CD4-positive, alpha-beta memory T cell (primary cell): ENCODE measurements around the gene RAB27A. TPM values are rescaled to one million over a fixed set of nuclear protein-coding genes. Genes with fewer than 3 reads are reported as not detected.

Experiments
- CTCF ChIA-PET: fragments of 350-600 bp; sonication (Branson Sonifier 250); formaldehyde crosslinking; loops from one replicate; lab custom pipeline; 2021; ENCODE audit warnings: inconsistent platforms; ENCODE audit not compliant: partially characterized antibody; lab: Charles Lee
- POLR2A ChIA-PET: fragments of 350-600 bp; sonication (Branson Sonifier 250); formaldehyde crosslinking; loops from one replicate; lab custom pipeline; 2021; ENCODE audit not compliant: partially characterized antibody; lab: Charles Lee
- DNase-seq, 5 donors: peaks; one replicate each; pipeline versions ENCODE4 v3.0.0 to v3.0.0-alpha.2; 2020 to 2022; ENCODE audit warnings: mixed read lengths in 1 of 5
- H3K27ac ChIP-seq: one replicate; pipeline ENCODE4 v1.7.0; 2013; ENCODE audit warnings: low read depth, low read length
- H3K27me3 ChIP-seq: 2 replicates; pipeline ENCODE4 v1.7.0; 2013; ENCODE audit warnings: mild to moderate bottlenecking, low read length, moderate library complexity; ENCODE audit not compliant: insufficient read depth
- H3K36me3 ChIP-seq: 2 replicates; pipeline ENCODE4 v1.7.0; 2013; ENCODE audit warnings: mild to moderate bottlenecking, low read length, moderate library complexity; ENCODE audit not compliant: insufficient read depth
- H3K4me1 ChIP-seq: 2 replicates; pipeline ENCODE4 v1.7.0; 2013; ENCODE audit warnings: mild to moderate bottlenecking, low read length, moderate library complexity; ENCODE audit not compliant: insufficient read depth
- H3K4me3 ChIP-seq, 2 donors: one replicate each; pipeline ENCODE4 v1.7.0; 2013; ENCODE audit warnings: low read length in 2 of 2, mild to moderate bottlenecking in 1 of 2
- H3K9me3 ChIP-seq, 2 donors: one replicate each; pipeline ENCODE4 v1.7.0; 2013; ENCODE audit warnings: low read length in 2 of 2, control low read depth in 1 of 2; ENCODE audit not compliant: control insufficient read depth in 1 of 2
- H3K27ac Mint-ChIP-seq, 7 donors: one replicate each; pipeline ENCODE4 v1.8.0; 2020 to 2021; ENCODE audit warnings: mixed read lengths in 7 of 7, mild to moderate bottlenecking in 6 of 7, inconsistent platforms in 3 of 7, moderate library complexity in 3 of 7
- H3K27me3 Mint-ChIP-seq, 2 donors: one replicate each; pipeline ENCODE4 v1.8.0; 2020 to 2021; ENCODE audit warnings: mixed read lengths in 2 of 2
- H3K36me3 Mint-ChIP-seq, 2 donors: one replicate each; pipeline ENCODE4 v1.8.0; 2020 to 2021; ENCODE audit warnings: mixed read lengths in 2 of 2, inconsistent platforms in 1 of 2, mild to moderate bottlenecking in 1 of 2
- H3K4me1 Mint-ChIP-seq, 4 donors: one replicate each; pipeline ENCODE4 v1.8.0; 2020 to 2021; ENCODE audit warnings: mixed read lengths in 4 of 4, mild to moderate bottlenecking in 1 of 4
- H3K4me3 Mint-ChIP-seq, 8 donors: one replicate each; pipeline ENCODE4 v1.8.0; 2020 to 2021; ENCODE audit warnings: mixed read lengths in 8 of 8, mild to moderate bottlenecking in 7 of 8, moderate library complexity in 6 of 8, inconsistent platforms in 3 of 8
- H3K9me3 Mint-ChIP-seq, 8 donors: one replicate each; pipeline ENCODE4 v1.8.0; 2020 to 2021; ENCODE audit warnings: mixed read lengths in 8 of 8, mild to moderate bottlenecking in 5 of 8, inconsistent platforms in 3 of 8, moderate library complexity in 1 of 8
- intact Hi-C: fragments of 100-400 bp; cut with micrococcal nuclease; formaldehyde crosslinking; loops from one replicate; pipeline ENCODE4 v1.15.1; 2023
- polyA plus RNA-seq, 2 donors: library from polyadenylated mRNA; unstranded; fragments of 300-500 nt; fragmentation: Illumina TruSeq; gene quantifications; one replicate each; pipeline ENCODE4 v1.2.3, GENCODE V29; 2021
- total RNA-seq, 2 experiments: library from RNA; stranded (reverse); gene quantifications; one replicate each; pipeline ENCODE4 v1.2.3, GENCODE V29; 2021

Gene RAB27A
- total and polyA plus RNA-seq, 4 experiments from 2014 or later: 44.6 to 55.7 (median 52.3) TPM

DNA sequence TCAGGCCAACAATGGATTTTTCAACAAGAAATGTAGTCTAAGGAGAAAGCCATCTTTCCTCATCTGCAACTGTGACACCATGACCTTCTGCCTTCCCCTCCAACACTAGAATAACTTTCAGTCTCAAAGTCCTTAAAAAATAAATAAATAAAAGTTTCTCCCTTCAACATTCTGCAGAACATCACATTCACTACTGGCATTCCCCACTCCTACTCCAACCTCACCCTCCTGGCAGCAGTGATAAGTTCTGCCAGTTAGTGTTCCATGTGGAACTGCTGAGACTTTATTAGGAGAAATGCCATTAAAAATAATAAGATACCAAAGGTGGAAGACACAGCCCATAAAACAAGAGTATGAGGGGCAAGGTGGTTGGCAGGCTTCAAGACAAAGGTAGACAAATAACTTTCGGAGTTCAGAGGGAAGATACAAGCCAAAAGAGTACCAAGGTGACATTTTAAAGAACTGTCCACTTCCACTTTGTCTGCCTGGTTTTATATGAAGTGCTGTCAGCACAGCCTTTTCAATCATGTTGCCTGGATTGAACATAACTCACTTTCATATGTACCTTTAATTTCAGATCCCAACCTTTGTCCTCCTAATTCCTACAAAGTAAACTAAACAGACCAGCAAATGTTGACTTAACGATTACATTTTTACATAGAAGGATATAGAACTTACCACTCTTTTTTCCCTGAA is 55.4 kb downstream of the RAB27A start:
- no peaks in the 10 kb centered on the region for H3K36me3 ChIP-seq
- H3K27me3 Mint-ChIP-seq: no peaks in the 10 kb centered on the region
- CTCF ChIA-PET: interaction anchor here (1.0 kb wide), 1 partner anchor 14 kb away, joined by 3 read pairs; no protein-coding TSS in a partner anchor

DNA sequence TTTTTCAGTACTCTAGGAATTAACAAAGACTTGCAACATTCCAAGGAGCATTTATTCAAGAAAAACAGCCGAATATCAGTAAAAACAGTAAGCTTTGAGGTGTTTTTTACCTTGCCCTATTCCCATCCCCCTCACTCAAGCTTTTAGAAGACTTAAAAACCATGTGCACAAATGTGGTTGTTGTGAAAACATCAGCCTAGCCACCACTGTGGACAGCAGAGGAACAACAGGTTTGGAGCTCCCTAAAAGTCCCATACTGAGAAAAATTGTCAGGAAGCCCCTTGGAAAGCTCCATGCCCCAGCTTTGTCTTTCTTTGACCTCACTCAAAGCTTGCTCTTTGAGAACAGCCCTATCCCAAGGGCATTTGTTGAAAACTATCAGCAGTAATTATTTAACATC is 58.2 kb downstream of the RAB27A start:
- POLR2A ChIA-PET: interaction anchor here (0.9 to 1.3 kb wide), 3 partner anchors 9 to 49 kb away, joined by 3 to 5 read pairs (median 3); no protein-coding TSS in a partner anchor

More for the DNA sequence above, 55.4 kb downstream of the RAB27A start:
- no peaks in the 10 kb centered on the region for H3K9me3 ChIP-seq
- H3K27me3 ChIP-seq: no peaks in the 10 kb centered on the region
- Mint-ChIP-seq H3K4me1 (peaks cover 19 to 43% (median 32%) of the 10 kb centered on the region in 4 donors), H3K36me3 (peaks cover 34 to 37% of the 10 kb centered on the region in 2 donors), H3K4me3 (no peak overlapping the region), H3K27ac (peak overlapping the region in 1 of 7 donors; percentile 6), H3K9me3 (no peaks in the 10 kb centered on the region)
- POLR2A ChIA-PET: interaction anchor here (1.0 kb wide), 1 partner anchor 33 kb away, joined by 4 read pairs; no protein-coding TSS in a partner anchor
- intact Hi-C loops: no loop called here
- H3K4me1 ChIP-seq: peaks cover 21% of the 10 kb centered on the region
- no peak overlapping the region for H3K27ac ChIP-seq
- no peak for DNase-seq
- no peak overlapping the region for H3K4me3 ChIP-seq

DNA sequence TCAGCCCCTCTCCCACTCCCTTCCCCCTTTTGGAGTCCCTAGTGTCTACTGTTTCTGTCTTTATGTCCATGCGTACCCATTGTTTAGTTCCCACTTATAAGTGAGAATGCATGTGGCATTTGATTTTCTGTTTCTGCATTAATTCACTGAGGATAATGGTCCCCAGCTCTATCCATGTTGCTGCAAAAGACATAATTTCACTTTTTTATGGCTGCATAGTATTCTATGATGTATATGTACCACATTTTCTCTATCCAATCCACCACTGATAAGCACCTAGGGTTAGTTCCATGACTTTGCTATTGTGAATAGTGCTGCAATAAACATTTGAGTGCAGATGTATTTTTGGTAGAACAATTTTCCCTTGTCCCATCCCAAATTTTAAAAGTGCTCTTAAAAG is 58.7 kb downstream of the RAB27A start:
- no peaks in the 10 kb centered on the region for H3K27me3 ChIP-seq

More for the DNA sequence above, 58.2 kb downstream of the RAB27A start:
- Histone ChIP-seq H3K27me3 (no peaks in the 10 kb centered on the region), H3K4me3 (no peak overlapping the region), H3K9me3 (no peaks in the 10 kb centered on the region), H3K4me1 (peaks cover 12% of the 10 kb centered on the region), H3K36me3 (peaks cover 4% of the 10 kb centered on the region), H3K27ac (no peak overlapping the region)
- peaks cover 39 to 51% of the 10 kb centered on the region in 2 donors for H3K36me3 Mint-ChIP-seq
- peak overlapping the region in 1 of 7 donors; percentile 24 for H3K27ac Mint-ChIP-seq
- H3K4me3 Mint-ChIP-seq: no peak overlapping the region
- H3K27me3 Mint-ChIP-seq: no peaks in the 10 kb centered on the region
- intact Hi-C loops: no loop called here
- H3K4me1 Mint-ChIP-seq: peaks cover 11 to 27% (median 22%) of the 10 kb centered on the region in 4 donors
- no peaks in the 10 kb centered on the region for H3K9me3 Mint-ChIP-seq
- CTCF ChIA-PET: interaction anchor here (0.8 to 2.0 kb wide), 4 partner anchors 14 to 208 kb away, joined by 3 to 6 read pairs (median 3); partner anchors contain the start of genes PIGB and PIGBOS1
- DNase-seq: no peak

DNA sequence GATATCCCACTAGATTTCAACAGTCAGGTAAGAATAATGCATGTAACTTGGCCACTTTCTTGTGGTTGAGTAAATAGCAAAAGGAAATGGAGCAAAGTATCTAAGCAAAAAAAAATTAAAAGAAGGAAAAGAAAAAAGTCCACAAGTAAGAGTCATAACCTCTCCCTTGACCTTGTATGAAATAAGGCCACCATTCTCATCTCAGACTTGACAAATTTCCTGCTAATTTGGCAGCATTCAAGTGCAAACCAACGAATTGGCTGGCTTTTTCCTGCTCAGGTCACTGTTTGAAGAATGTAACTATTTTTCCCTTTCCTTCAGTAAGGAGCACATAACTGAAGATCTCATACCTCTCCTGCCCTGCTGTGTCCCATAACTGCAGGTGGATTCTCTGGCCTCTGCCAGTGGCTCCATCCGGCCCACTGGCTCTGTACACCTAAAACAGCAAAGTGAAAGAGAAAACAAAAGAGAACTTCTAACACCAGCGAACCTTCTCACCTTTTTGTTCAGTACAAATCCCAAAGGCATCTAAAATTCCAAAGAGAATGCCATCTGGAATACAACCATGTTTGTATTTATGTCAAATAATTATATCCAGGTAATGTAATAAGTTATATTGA is 59.5 kb downstream of the RAB27A start:
- peaks cover 16 to 37% (median 27%) of the 10 kb centered on the region in 4 donors for H3K4me1 Mint-ChIP-seq
- peak overlapping the region; percentile 66 to 90 (median 88) for H3K27ac Mint-ChIP-seq
- H3K4me3 ChIP-seq: no peak overlapping the region
- H3K4me3 Mint-ChIP-seq: peak overlapping the region; percentile 56 to 88 (median 75)
- H3K27me3 ChIP-seq: no peaks in the 10 kb centered on the region
- H3K36me3 ChIP-seq: peaks cover 4% of the 10 kb centered on the region
- peaks cover 39 to 49% of the 10 kb centered on the region in 2 donors for H3K36me3 Mint-ChIP-seq
- no peaks in the 10 kb centered on the region for H3K9me3 Mint-ChIP-seq
- intact Hi-C loops: no loop called here
- CTCF ChIA-PET: interaction anchor here (1.6 kb wide), 1 partner anchor 12 kb away, joined by 9 read pairs; no protein-coding TSS in a partner anchor
- H3K9me3 ChIP-seq: no peaks in the 10 kb centered on the region
- H3K27ac ChIP-seq: peak overlapping the region; percentile 16
- POLR2A ChIA-PET: interaction anchor here (0.6 to 3.0 kb wide), 2 partner anchors 37 to 41 kb away, joined by 3 to 7 read pairs; no protein-coding TSS in a partner anchor
- no peaks in the 10 kb centered on the region for H3K27me3 Mint-ChIP-seq
- no peak for DNase-seq
- H3K4me1 ChIP-seq: peaks cover 18% of the 10 kb centered on the region

More for the DNA sequence above, 58.7 kb downstream of the RAB27A start:
- Mint-ChIP-seq H3K36me3 (peaks cover 39 to 49% of the 10 kb centered on the region in 2 donors), H3K4me3 (peak overlapping the region in 2 of 8 donors; percentile 19 to 43), H3K27me3 (no peaks in the 10 kb centered on the region), H3K9me3 (no peaks in the 10 kb centered on the region), H3K27ac (peak overlapping the region in 3 of 7 donors; percentile 15 to 79 (median 33)), H3K4me1 (peaks cover 11 to 29% (median 24%) of the 10 kb centered on the region in 4 donors)
- Histone ChIP-seq H3K27ac (no peak overlapping the region), H3K36me3 (peaks cover 4% of the 10 kb centered on the region), H3K4me3 (no peak overlapping the region), H3K9me3 (no peaks in the 10 kb centered on the region), H3K4me1 (peaks cover 12% of the 10 kb centered on the region)
- DNase-seq: no peak
- intact Hi-C loops: no loop called here
- ChIA-PET POLR2A (interaction anchor here (0.9 to 1.0 kb wide), 2 partner anchors 10 to 50 kb away, joined by 3 read pairs; no protein-coding TSS in a partner anchor), CTCF (interaction anchor here (0.8 to 1.4 kb wide), 2 partner anchors 36 to 209 kb away, joined by 3 read pairs; no protein-coding TSS in a partner anchor)

DNA sequence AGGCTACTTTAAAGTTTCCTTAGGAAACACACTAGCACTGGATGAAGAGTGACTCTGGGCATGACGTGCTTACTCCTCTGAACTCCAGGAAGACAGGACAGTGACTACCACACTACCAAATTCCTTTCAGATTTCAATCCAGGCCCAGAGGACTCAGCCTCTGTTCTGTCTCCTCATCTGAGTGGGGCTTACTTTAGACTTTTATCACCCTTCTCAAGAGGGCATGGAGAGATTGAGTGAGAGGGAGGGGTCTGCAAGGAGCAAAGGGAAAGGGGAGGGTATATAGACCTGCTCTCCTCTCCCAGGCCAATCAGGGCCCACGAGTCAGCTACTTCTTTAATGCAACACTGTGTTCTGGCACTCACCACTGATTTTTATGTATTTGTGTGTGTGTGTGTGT is 63.5 kb downstream of the RAB27A start:
- intact Hi-C loops: no loop called here
- Mint-ChIP-seq H3K9me3 (no peaks in the 10 kb centered on the region), H3K36me3 (peaks cover 27 to 36% of the 10 kb centered on the region in 2 donors), H3K27ac (no peak overlapping the region), H3K4me3 (no peak overlapping the region), H3K27me3 (no peaks in the 10 kb centered on the region), H3K4me1 (peaks cover 44 to 71% (median 58%) of the 10 kb centered on the region in 4 donors)
- no peak overlapping the region for H3K27ac ChIP-seq
- no peak for DNase-seq
- ChIA-PET POLR2A (no interaction called here), CTCF (no interaction called here)
- H3K4me1 ChIP-seq: peaks cover 58% of the 10 kb centered on the region
- no peaks in the 10 kb centered on the region for H3K27me3 ChIP-seq
- H3K9me3 ChIP-seq: no peaks in the 10 kb centered on the region
- H3K36me3 ChIP-seq: peaks cover 4% of the 10 kb centered on the region
- H3K4me3 ChIP-seq: no peak overlapping the region

DNA sequence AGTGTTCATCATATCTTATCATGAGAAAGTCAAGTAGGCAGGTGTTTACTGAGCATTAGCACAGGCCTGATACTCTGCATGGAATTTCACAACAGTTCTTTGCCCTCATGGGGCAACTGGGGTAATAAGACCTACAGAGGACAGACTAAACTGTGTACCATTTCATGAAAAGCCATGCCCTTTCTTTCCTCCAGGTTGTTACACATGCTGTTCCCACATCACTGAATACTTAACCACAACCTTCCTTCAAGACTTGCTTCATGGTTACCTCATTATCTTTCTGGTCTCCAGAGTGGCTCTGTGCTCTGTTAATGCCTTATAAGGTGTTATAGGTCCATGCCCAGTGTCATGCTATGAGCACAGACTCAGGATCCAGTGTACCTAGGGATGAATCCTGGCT is 64.7 kb downstream of the RAB27A start:
- peak overlapping the region in 6 of 8 donors; percentile 0 to 61 (median 10) for H3K4me3 Mint-ChIP-seq
- Histone ChIP-seq H3K36me3 (peaks cover 4% of the 10 kb centered on the region), H3K4me1 (peaks cover 54% of the 10 kb centered on the region), H3K27ac (no peak overlapping the region), H3K4me3 (no peak overlapping the region), H3K27me3 (no peaks in the 10 kb centered on the region), H3K9me3 (no peaks in the 10 kb centered on the region)
- peak overlapping the region in 6 of 7 donors; percentile 13 to 74 (median 60) for H3K27ac Mint-ChIP-seq
- no peaks in the 10 kb centered on the region for H3K27me3 Mint-ChIP-seq
- ChIA-PET CTCF (interaction anchor here (1.0 to 1.2 kb wide), 2 partner anchors 66 to 184 kb away, joined by 3 read pairs; partner anchors contain the start of gene PIERCE2), POLR2A (interaction anchor here (0.9 to 1.3 kb wide), 2 partner anchors 42 to 94 kb away, joined by 3 to 5 read pairs; partner anchors contain the start of genes PIGB and PIGBOS1)
- peak in 4 of 5 donors; percentile 32 to 48 (median 42) for DNase-seq
- no peaks in the 10 kb centered on the region for H3K9me3 Mint-ChIP-seq
- peaks cover 27 to 32% of the 10 kb centered on the region in 2 donors for H3K36me3 Mint-ChIP-seq
- H3K4me1 Mint-ChIP-seq: peaks cover 40 to 64% (median 53%) of the 10 kb centered on the region in 4 donors
- intact Hi-C loops: loop anchor here (2.0 kb wide), 1 partner anchor 26 kb away; no protein-coding TSS in a partner anchor
